ENCODE results near the gene UTP14A.

- TF ChIP-seq EZH2 (IDR thresholded peaks at IDR 0.05) = no peak
- no peak for TF ChIP-seq POLR2AphosphoS5 (IDR thresholded peaks at IDR 0.05; ENCODE audit: borderline replicate concordance, low read depth, low read length)
- no peak for TF ChIP-seq FOXP2 (optimal IDR thresholded peaks at IDR 0.05; ENCODE audit: control extremely low read depth, extremely low read length, insufficient read depth)
Measured at GRCh38 chrX:129940721-129941120, 34.8 kb downstream of the UTP14A start.

Measured in SK-N-MC (cell line).